ENCODE results near the gene RAB18.

DNA sequence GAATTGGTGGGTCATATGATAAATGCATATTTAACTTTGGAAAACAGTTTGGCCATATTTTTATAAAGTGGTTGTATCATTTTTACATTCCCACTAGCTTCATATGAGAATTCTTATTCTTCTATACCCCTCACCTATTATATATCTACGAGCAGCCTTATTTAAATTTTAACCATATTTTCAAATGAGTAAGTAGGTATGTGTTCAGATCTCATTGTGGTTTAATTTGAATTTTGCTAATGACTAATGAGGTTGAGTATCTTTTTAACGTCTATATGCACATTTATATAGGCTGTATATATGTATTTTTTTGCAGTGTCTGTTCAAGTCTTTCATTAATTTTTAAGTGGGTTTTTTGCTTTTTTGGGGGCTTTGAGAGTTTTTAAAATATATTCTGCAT lies 14.2 kb downstream of the RAB18 start:
- TF ChIP-seq, protein P1, sequence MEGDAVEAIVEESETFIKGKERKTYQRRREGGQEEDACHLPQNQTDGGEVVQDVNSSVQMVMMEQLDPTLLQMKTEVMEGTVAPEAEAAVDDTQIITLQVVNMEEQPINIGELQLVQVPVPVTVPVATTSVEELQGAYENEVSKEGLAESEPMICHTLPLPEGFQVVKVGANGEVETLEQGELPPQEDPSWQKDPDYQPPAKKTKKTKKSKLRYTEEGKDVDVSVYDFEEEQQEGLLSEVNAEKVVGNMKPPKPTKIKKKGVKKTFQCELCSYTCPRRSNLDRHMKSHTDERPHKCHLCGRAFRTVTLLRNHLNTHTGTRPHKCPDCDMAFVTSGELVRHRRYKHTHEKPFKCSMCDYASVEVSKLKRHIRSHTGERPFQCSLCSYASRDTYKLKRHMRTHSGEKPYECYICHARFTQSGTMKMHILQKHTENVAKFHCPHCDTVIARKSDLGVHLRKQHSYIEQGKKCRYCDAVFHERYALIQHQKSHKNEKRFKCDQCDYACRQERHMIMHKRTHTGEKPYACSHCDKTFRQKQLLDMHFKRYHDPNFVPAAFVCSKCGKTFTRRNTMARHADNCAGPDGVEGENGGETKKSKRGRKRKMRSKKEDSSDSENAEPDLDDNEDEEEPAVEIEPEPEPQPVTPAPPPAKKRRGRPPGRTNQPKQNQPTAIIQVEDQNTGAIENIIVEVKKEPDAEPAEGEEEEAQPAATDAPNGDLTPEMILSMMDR (conservative IDR thresholded peaks at IDR 0.05; ENCODE audit: low read length) = no peak
- no peak for TF ChIP-seq EZH2phosphoT487 (IDR thresholded peaks at IDR 0.05; ENCODE audit: borderline replicate concordance, low read depth, low read length)
